ENCODE data around the gene SYDE1.
A peak's percentile ranks its signal among the peaks of the same experiment; 100 is the strongest.

Gene SYDE1

GRCh38 chr19:15123900-15124299, 16.7 kb downstream of the SYDE1 start:
- no peak for FAIRE-seq

GRCh38 chr19:15124572-15125231, 17.5 kb downstream of the SYDE1 start:
- peak; percentile 47 for FAIRE-seq
- DNase-seq (ENCODE audit: insufficient read length, low spot score) = no peak

More at GRCh38 chr19:15123900-15124299, 16.7 kb downstream of the SYDE1 start:
- DNase-seq (ENCODE audit: insufficient read length, low spot score) = no peak

GRCh38 chr19:15125232-15126067, 18.2 kb downstream of the SYDE1 start:
- FAIRE-seq (peak; percentile 99), DNase-seq (ENCODE audit: insufficient read length, low spot score) (peak; percentile 94)

- FAIRE-seq (peak; percentile 73), DNase-seq (ENCODE audit: insufficient read length, low spot score) (no peak)
These were observed 19.1 kb downstream of the SYDE1 start for GRCh38 chr19:15126131-15126910.

- DNase-seq (ENCODE audit: insufficient read length, low spot score) (no peak), FAIRE-seq (no peak)
These were observed 21.1 kb downstream of the SYDE1 start for GRCh38 chr19:15128162-15128770.

GRCh38 chr19:15129856-15130585, 22.8 kb downstream of the SYDE1 start:
- no peak for DNase-seq (ENCODE audit: insufficient read length, low spot score)
- FAIRE-seq = no peak

GRCh38 chr19:15136234-15136954, 29.2 kb downstream of the SYDE1 start:
- no peak for FAIRE-seq
- no peak for DNase-seq (ENCODE audit: insufficient read length, low spot score)

GRCh38 chr19:15137777-15138176, 30.6 kb downstream of the SYDE1 start:
- no peak for FAIRE-seq
- DNase-seq (ENCODE audit: insufficient read length, low spot score) = no peak

GRCh38 chr19:15138427-15138826, 31.2 kb downstream of the SYDE1 start:
- FAIRE-seq (no peak), DNase-seq (ENCODE audit: insufficient read length, low spot score) (no peak)

GRCh38 chr19:15141143-15141542, 33.9 kb downstream of the SYDE1 start:
- DNase-seq (ENCODE audit: insufficient read length, low spot score) (no peak), FAIRE-seq (no peak)

- DNase-seq (ENCODE audit: insufficient read length, low spot score) (no peak), FAIRE-seq (no peak)
These were observed 35.1 kb downstream of the SYDE1 start for GRCh38 chr19:15142313-15142712.

GRCh38 chr19:15144046-15144646, 36.9 kb downstream of the SYDE1 start:
- DNase-seq (ENCODE audit: insufficient read length, low spot score) (no peak), FAIRE-seq (no peak)

- DNase-seq (ENCODE audit: insufficient read length, low spot score) (no peak), FAIRE-seq (no peak)
These were observed 39.9 kb downstream of the SYDE1 start for GRCh38 chr19:15147090-15147489.

- DNase-seq (ENCODE audit: insufficient read length, low spot score) = no peak
- no peak for FAIRE-seq
These were observed 42.5 kb downstream of the SYDE1 start for GRCh38 chr19:15149737-15150136.

- DNase-seq (ENCODE audit: insufficient read length, low spot score) = no peak
- FAIRE-seq = peak; percentile 31
These were observed 46.9 kb downstream of the SYDE1 start for GRCh38 chr19:15154002-15154612.

GRCh38 chr19:15155296-15155695, 48.1 kb downstream of the SYDE1 start:
- FAIRE-seq = no peak
- DNase-seq (ENCODE audit: insufficient read length, low spot score) = no peak

GRCh38 chr19:15156391-15156790, 49.2 kb downstream of the SYDE1 start:
- no peak for FAIRE-seq
- DNase-seq (ENCODE audit: insufficient read length, low spot score) = no peak

GRCh38 chr19:15159251-15159650, 52.0 kb downstream of the SYDE1 start:
- no peak for FAIRE-seq
- no peak for DNase-seq (ENCODE audit: insufficient read length, low spot score)
